ENCODE data around the gene STRN4.
"Not testable (repeated sequence)": the region's sequence is repeated elsewhere in the genome, so short reads cannot be mapped to it uniquely, and the experiment has no call there.

The STRN4 gene

GRCh38 chr19:46773018-46773399 lies 26.8 kb upstream of the STRN4 start:
- no peak for DNase-seq

DNA sequence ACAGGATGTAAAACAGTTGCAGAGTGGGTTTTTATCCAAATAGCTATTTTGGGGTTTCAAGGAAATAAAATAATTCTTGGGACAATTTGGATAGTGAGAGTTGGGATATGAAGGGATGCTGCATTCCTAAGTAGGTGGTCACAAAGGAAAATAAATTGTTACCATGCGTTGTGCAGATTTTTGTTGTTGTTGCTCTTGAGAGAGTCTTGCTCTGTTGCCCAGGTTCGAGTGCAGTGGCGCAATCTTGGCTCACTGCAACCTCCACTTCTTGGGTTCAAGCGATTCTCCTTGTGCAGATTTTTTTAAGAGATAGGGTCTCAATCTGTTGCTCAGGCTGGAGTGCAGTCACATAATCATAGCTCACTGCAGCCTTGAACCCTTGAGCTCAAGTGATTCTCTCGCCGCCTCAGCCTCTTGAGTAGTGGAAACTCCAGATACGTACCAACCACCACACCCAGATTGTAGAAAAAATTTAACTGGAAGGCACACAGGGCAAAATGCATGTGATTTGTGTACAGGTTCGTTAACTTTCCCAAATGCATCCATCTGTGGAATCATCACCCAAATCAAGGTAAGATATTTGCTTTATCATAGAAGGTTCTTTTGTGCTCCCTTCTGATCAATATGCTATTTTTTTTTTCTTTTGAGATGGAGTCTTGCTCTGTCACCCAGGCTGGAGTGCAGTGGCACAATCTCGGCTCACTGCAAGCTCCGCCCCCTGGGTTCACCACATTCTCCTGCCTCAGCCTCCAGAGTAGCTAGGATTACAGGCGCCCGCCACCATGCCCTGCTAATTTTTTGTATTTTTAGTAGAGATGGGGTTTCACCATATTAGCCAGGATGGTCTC lies 26.1 kb upstream of the STRN4 start:
- no peak for DNase-seq

DNA sequence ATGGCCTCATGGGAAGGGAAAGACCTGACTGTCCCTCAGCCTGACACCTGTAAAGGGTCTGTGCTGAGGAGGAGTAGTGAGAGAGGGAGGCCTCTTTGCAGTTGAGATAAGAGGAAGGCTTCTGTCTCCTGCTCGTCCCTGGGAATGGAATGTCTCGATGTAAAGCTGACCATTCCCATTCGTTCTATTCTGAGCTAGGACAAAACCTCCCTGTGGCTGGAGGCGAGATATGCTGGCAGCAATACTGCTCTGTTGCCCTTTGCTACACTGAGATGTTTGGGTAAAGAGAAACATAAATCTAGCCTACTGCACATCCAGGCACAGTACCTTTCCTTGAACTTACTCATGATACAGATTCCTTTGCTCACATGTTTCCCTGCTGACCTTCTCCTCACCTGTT lies 22.5 kb upstream of the STRN4 start:
- not testable (repeated sequence) for DNase-seq

DNA sequence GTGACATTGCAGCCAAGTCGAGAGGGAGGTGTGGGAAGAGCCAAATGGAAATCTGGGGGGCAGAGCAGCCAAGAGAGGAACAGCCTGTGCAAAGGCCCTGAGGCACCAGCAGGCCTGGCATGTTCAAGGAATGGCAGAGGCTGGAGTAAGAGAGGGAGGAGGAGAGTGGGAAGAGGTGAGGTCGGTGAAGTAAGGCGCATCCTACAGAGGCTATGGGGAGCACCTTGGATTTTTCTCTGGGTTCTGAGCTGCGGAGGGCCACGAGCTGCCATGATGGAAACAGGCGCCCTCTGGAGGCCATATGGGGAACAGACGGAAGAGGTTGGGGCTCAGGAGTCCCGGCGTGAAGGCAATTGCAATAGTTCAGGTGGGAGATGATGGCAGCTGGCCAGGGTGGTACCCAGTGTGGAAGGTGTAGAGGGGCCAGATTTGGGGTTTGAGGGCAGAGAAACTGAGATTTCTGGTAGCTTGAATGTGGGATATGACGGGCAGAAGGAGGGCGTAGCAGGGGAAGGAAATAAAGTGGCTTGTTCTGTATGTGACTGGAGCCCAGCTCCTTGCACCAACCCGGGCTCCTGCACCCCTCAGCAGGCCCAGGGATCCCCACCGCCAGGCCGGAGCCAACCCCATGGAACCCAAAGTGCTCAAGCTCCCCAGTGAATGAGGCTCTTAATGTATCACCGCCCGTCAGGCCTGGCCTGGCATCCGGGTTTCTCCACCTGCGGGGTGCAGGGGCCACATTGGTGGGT lies 20.5 kb upstream of the STRN4 start:
- DNase-seq: peak; percentile 41

- no peak for DNase-seq
Observed at GRCh38 chr19:46764817-46765291, 18.6 kb upstream of the STRN4 start.

DNA sequence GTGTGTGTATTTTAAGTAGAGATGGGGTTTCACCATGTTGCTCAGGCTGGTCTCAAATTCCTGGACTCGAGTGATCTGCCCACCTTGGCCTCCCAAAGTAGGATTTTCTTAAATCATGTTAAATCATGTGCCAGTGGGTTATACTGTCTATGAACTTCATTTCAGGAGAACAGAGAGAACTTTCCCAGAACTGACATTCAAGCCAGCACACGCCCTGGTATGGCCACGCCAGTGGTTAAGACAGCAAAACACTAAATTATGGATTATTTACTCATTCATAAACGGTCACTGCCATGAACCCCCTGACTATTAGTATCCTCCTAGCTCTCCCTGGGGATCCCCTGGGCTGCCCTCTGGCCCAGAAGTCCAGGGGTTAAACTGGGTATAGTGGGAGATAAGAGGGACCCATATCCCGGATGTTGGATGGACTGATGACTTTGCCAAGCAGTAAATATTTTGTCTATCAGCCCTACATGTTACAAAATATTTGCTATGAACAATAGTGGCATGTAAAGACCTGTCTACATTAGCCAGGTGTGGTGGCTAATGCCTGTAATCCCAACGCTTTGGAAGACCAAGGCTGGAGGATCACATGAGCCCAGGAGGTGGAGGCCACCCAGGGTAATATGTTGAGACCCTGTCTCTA lies 16.1 kb upstream of the STRN4 start:
- no peak for DNase-seq

DNA sequence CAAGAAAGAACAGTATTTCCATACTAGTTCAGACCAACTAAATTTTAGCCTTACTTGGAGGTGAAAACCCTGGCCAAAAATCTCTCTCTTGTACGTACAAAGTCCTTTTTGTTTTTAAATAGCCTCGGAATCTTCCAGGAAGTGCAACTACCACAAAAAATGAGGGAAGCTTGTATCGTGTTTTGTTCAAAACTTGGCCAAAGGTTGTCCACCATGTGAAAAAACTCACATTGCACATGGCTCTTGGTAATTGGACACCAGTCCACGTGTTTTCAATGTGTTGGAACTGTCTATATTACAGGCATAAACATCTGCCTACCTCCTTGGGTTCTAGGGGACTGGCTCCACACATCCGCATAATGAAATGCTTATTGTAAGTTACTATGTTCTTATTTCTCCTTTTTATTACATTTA lies 15.2 kb upstream of the STRN4 start:
- DNase-seq: no peak

GRCh38 chr19:46760897-46761296 lies 14.6 kb upstream of the STRN4 start:
- not testable (repeated sequence) for DNase-seq

- DNase-seq: no peak
Observed at GRCh38 chr19:46760363-46760762, 14.1 kb upstream of the STRN4 start.

DNA sequence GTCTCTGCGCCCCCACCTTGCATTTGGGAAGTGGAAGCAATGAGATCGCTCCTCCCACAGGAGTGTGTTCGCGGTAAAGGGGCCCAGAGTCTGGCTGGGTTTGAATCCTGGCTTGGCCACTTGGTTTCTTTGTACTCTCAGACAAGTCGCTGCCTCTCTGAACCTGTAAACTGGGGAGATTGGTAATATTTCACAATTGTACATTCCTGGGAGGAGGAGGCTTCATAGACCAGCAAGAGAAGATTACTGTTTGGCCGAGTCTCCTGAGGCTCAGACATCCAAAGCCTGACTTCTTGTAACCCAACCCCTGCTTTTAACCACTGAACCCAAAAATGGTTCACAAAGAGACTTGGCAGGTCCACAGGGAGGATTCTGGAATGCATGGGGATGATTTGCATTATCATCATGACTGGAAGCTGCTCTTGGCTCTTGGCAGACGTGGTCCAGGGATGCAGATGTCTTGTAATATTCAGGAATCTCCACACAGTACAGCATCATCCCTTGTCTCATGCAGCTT lies 13.6 kb upstream of the STRN4 start:
- peak; percentile 58 for DNase-seq

- DNase-seq: no peak
Observed at GRCh38 chr19:46759206-46759605, 13.0 kb upstream of the STRN4 start.

GRCh38 chr19:46756544-46756888 lies 10.3 kb upstream of the STRN4 start:
- DNase-seq: no peak

DNA sequence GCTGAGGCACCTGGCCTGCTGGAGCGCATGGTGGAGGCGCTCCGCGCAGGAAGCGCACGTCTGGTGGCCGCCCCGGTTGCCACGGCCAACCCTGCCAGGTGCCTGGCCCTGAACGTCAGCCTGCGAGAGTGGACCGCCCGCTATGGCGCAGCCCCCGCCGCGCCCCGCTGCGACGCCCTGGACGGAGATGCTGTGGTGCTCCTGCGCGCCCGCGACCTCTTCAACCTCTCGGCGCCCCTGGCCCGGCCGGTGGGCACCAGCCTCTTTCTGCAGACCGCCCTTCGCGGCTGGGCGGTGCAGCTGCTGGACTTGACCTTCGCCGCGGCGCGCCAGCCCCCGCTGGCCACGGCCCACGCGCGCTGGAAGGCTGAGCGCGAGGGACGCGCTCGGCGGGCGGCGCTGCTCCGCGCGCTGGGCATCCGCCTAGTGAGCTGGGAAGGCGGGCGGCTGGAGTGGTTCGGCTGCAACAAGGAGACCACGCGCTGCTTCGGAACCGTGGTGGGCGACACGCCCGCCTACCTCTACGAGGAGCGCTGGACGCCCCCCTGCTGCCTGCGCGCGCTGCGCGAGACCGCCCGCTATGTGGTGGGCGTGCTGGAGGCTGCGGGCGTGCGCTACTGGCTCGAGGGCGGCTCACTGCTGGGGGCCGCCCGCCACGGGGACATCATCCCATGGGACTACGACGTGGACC lies 9.7 kb upstream of the STRN4 start:
- DNase-seq: no peak

DNA sequence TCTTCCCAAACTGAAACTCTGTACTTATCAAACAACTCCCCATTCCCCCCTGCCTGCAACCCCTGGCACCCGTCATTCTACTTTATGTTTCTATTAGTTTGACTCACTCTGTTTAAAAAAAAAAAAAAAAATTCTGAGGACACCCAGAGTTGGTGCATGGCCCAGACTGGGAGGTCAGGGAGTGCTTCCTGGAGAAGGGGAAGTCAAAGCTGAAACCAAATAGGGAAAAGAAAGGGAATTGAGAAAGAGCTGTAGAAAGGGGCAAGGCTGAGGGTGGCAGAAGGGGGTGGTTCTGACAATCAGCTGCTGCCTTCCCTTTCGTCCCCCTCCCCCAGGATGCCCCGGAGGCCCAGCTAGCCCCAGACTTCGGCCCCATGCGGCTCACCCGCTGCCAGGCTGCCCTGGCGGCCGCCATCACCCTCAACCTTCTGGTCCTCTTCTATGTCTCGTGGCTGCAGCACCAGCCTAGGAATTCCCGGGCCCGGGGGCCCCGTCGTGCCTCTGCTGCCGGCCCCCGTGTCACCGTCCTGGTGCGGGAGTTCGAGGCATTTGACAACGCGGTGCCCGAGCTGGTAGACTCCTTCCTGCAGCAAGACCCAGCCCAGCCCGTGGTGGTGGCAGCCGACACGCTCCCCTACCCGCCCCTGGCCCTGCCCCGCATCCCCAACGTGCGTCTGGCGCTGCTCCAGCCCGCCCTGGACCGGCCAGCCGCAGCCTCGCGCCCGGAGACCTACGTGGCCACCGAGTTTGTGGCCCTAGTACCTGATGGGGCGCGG lies 9.0 kb upstream of the STRN4 start:
- peak; percentile 43 for DNase-seq

- DNase-seq: peak; percentile 36
Observed at GRCh38 chr19:46753420-46754155, 7.3 kb upstream of the STRN4 start.

DNA sequence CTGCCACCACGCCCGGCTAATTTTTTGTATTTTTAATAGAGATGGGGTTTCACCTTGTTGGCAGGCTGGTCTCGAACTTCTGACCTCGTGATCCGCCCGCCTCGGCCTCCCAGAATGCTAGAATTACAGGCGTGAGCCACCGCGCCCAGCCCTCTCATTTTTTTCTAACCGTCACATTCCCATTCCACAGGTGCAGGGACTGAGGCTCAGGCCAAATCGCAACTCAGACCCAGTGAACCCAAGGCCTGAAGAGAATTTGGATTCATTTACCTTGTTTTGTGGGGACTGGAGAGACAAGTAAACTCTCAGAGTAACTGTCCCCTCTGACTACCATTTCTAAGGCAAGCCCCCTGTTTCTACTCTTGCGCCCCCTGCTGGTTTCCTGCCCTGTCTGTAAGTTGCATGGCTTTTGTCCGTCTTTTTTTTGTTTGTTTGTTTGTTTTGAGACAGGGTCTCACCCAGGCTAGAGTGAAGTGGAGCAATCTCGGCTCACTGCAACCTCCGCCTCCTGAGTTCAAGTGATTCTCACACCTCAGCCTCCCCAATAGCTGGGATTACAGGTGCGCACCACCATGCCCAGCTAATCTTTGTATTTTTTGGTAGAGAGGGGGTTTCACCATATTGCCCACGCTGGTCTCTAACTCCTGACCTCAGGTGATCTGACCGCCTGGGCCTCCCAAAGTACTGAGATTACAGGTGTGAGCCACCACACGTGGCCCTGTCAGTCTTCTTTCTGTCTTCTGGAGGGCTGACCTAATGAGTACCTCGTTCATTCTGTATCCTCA lies 2.3 kb upstream of the STRN4 start:
- DNase-seq: peak; percentile 61

DNA sequence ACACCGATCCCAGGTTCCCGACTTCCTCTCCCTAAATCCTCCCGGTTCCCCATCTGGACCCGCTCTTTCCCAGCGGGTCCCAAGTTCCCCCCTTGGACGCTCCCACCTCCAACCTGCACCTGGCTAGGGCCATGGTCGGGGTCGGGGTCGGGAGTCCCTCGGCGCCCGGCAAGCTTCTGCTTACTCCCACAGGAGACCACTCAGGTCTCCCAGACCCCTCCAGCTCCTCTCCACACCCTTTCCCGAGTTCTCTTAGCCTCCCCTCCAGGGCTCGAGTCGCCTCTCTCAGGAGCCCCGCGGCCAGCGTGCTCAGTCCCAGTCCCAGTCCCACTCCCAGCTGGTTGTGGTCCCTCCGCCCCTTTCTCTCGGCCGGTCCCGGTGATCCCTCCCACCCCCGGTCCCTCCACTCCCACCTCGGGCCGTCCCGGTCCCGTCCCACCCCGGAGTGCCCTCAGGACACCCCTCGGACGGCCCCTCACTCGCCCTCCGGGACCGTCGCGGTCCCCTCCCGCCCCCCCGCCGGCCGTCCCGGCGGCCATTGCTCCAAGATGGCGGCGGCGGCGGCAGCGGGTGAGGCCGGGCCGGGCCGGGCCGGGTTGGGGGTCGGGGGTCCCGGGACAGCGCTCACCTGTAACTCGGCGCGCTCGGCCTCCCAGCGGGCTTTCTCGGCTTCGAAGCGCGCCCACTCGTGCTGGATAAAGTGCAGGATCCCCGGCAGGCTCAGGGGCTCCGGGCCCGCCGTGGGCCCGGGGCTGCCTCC lies 549 bp downstream of the STRN4 start, which contains the start of gene FKRP:
Gene FKRP, plus strand, starts transcription at position 537 of the 760 bp plus-strand sequence. CDS start 9,394 bp downstream, outside the sequence.
- no peak for DNase-seq

DNA sequence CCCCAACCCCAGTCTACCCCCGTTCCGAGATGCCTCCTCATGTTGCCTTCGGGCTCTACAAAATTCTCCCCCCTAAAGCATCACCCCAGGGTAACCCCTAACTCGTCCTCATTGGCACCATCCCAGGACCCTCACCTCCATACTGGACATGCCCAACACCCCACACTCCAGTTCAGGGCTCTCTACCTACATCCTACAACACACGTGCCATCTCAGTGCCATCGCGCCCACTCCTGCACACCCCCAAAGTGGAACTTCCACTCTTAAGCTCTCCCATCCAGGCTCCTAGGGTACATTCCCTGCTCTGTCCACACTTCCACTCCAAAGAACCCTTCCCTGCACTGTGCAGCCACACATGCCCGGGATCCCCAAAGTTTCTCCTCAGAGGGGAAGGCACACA lies 1.2 kb downstream of the STRN4 start:
- DNase-seq: no peak

- no peak for DNase-seq
Observed at GRCh38 chr19:46744005-46744691, 2.1 kb downstream of the STRN4 start.

All from EL (cell line).